Measurements from ENCODE around the gene CGNL1. TPM values are rescaled to one million over a fixed set of nuclear protein-coding genes. Genes with fewer than 3 reads are reported as not detected.

The CGNL1 gene
- total RNA-seq, 2 donors from 2014 or later: 11.8 to 33.5 TPM

DNA sequence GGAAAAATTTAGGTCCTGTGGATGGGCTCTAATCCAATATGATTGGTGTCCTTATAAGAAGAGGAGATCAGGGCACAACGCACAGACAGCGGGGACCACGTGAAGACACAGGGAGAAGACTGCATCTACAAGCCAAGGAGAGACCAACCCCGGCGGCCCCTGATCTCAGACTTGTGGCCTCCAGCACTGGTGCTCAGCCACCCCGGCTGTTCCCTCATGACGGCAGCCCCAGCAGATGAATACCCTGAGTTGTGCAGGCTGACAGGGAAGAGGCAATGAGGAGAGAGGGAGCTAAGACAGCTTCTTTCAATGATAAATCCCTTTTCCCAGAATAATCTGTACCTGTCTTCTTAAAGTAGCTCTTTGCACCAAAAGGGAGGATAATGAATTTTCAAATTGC lies 33.3 kb upstream of the CGNL1 start:
- Histone ChIP-seq H3K4me3 (no peak overlapping the region), H3K27ac (no peak overlapping the region), H3K36me3 (no peaks in the 10 kb centered on the region), H3K4me1 (ENCODE audit: control insufficient read depth in 1 of 2, low read depth in 2 of 2) (no peaks in the 10 kb centered on the region), H3K9me3 (peaks cover under 1% of the 10 kb centered on the region), H3K27me3 (replicated peaks; ENCODE audit: insufficient read depth) (no peaks in the 10 kb centered on the region)
- DNase-seq (ENCODE audit: low spot score): no peak
- no peak for TF ChIP-seq CTCF (IDR thresholded peaks at IDR 0.05)
- ATAC-seq (ENCODE audit: insufficient number of reproducible peaks, low FRiP score, low read depth): no peak

DNA sequence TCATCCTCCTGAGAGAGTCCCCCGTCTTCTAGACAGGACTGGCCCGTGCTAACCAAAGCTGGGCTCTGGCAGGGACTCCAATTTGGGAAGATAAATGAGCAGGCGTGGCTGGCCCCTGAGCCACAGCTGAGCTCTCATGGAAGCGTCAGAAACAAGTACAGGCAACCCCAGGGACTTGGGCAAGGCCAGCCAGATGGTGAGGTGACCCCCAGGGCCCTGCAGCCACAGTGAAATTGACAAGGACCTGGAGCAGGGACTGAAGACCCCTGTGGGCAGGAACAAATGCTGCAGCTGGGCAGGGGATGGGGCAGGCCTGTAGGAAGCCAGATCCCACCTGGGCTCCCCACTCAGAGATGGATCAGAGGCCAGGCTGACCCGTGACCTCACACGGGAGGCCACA lies 32.8 kb upstream of the CGNL1 start:
- TF ChIP-seq CTCF (IDR thresholded peaks at IDR 0.05): no peak
- Histone ChIP-seq H3K27me3 (replicated peaks; ENCODE audit: insufficient read depth) (no peaks in the 10 kb centered on the region), H3K4me1 (ENCODE audit: control insufficient read depth in 1 of 2, low read depth in 2 of 2) (no peaks in the 10 kb centered on the region), H3K36me3 (no peaks in the 10 kb centered on the region), H3K27ac (no peak overlapping the region), H3K9me3 (peaks cover 4% of the 10 kb centered on the region), H3K4me3 (no peak overlapping the region)
- DNase-seq (ENCODE audit: low spot score): no peak
- ATAC-seq (ENCODE audit: insufficient number of reproducible peaks, low FRiP score, low read depth): no peak

DNA sequence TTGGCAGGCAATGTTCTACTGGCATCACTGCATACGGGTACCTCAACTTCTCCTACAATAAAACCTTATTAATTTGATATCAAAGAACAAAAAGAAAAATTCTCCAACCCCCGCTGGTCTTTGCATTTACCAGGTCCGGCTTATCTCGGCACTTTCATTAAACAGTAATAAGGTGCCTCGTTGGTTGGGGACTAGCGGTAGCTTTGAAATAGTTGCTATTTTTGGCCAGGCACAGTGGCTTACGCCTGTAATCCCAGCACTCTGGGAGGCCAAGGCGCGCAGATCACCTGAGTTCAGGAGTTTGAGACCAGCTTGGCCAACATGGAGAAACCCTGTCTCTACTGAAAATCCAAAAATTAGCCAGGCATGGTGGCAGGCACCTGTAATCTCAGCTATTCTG lies 32.0 kb upstream of the CGNL1 start:
- H3K4me3 ChIP-seq: no peak overlapping the region
- ATAC-seq (ENCODE audit: insufficient number of reproducible peaks, low FRiP score, low read depth) (no peak), DNase-seq (ENCODE audit: low spot score) (no peak)
- H3K36me3 ChIP-seq: no peaks in the 10 kb centered on the region
- TF ChIP-seq CTCF (IDR thresholded peaks at IDR 0.05): no peak
- no peaks in the 10 kb centered on the region for H3K27me3 ChIP-seq (replicated peaks; ENCODE audit: insufficient read depth)
- peaks cover 4% of the 10 kb centered on the region for H3K9me3 ChIP-seq
- H3K4me1 ChIP-seq (ENCODE audit: control insufficient read depth in 1 of 2, low read depth in 2 of 2): no peaks in the 10 kb centered on the region
- no peak overlapping the region for H3K27ac ChIP-seq

DNA sequence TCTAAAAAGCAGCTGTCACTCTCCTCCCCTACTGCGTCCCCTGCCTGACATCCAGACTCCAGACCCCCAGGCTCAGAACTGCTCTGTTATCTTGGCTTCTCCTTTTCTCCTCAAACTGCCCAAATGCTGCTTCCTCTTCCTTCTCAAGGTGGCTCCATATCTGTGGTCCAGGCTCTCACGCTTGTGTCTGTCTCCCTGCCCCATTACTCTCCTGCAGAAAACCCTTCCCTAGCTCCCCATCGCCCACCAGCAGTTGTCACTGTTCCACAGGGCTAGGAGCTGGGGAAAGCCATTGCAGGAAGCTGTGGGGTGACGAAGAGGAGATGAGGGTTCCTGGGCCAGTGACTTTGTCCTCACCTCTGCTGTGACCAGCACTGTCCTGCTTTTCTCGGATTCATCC lies 30.7 kb upstream of the CGNL1 start:
- no peak for DNase-seq (ENCODE audit: low spot score)
- Histone ChIP-seq H3K4me1 (ENCODE audit: control insufficient read depth in 1 of 2, low read depth in 2 of 2) (no peaks in the 10 kb centered on the region), H3K36me3 (no peaks in the 10 kb centered on the region), H3K27me3 (replicated peaks; ENCODE audit: insufficient read depth) (no peaks in the 10 kb centered on the region), H3K4me3 (no peak overlapping the region), H3K9me3 (peaks cover 4% of the 10 kb centered on the region), H3K27ac (no peak overlapping the region)
- no peak for ATAC-seq (ENCODE audit: insufficient number of reproducible peaks, low FRiP score, low read depth)
- no peak for TF ChIP-seq CTCF (IDR thresholded peaks at IDR 0.05)

- Histone ChIP-seq H3K4me1 (ENCODE audit: control insufficient read depth in 1 of 2, low read depth in 2 of 2) (no peaks in the 10 kb centered on the region), H3K27me3 (replicated peaks; ENCODE audit: insufficient read depth) (no peaks in the 10 kb centered on the region), H3K36me3 (no peaks in the 10 kb centered on the region), H3K9me3 (peaks cover 4% of the 10 kb centered on the region), H3K27ac (no peak overlapping the region), H3K4me3 (no peak overlapping the region)
- ATAC-seq (ENCODE audit: insufficient number of reproducible peaks, low FRiP score, low read depth) (no peak), DNase-seq (ENCODE audit: low spot score) (no peak)
- TF ChIP-seq CTCF (IDR thresholded peaks at IDR 0.05): no peak
Measured at GRCh38 chr15:57348081-57348480, 28.2 kb upstream of the CGNL1 start.
